HepG2 (cell line): ENCODE measurements around the gene KIAA1549. TPM values are rescaled to one million over a fixed set of nuclear protein-coding genes. Genes with fewer than 3 reads are reported as not detected.

Source experiments
- ATAC-seq: fragments of 200-7000 bp; cut with Tn5 transposase; 3 replicates; pipeline ENCODE4 v1.9.1; 2020; ENCODE audit warnings: mild to moderate bottlenecking, moderate library complexity
- BruUV-seq: library from RNA; stranded (reverse); fragments of 400-500 nt; replicated peaks from 2 replicates; lab custom pipeline; 2021; lab: Mats Ljungman, UMichigan
- CTCF ChIA-PET: fragments of 300-600 bp; formaldehyde crosslinking; extraction: SDS; loops from one replicate; lab custom pipeline; 2021; ENCODE audit warnings: low total read pairs, inconsistent platforms, low intra/inter-chr PET ratio; lab: Yijun Ruan, JAX
- POLR2A ChIA-PET: fragments of 350-600 bp; sonication (Branson Sonifier 250); formaldehyde crosslinking; loops from one replicate; lab custom pipeline; 2020; ENCODE audit warnings: antibody characterized with exemption, inconsistent platforms; lab: Yijun Ruan, JAX
- DNase-seq: peaks from one replicate; pipeline ENCODE4 v3.0.0-alpha.2; 2015; ENCODE audit warnings: low spot score
- FAIRE-seq: peaks from 3 replicates; lab custom pipeline; 2011; peaks lifted over from hg19 to GRCh38; lab: Jason Lieb, UNC
- H2AFZ ChIP-seq: one replicate; pipeline ENCODE4 v1.6.1; 2011; ENCODE audit warnings: low read length, inconsistent platforms
- H3K27ac ChIP-seq: fragments of 300-600 bp; 3 replicates; pipeline ENCODE4 v1.8.0; 2011; ENCODE audit warnings: mixed run types, mild to moderate bottlenecking, mixed read lengths, low read length, inconsistent platforms; ENCODE audit not compliant: insufficient read depth; ENCODE audit errors: extremely low read length
- H3K27me3 ChIP-seq, 2 experiments: fragments of 200-600 bp in 1 of 2; 2 replicates in 1 of 2; 3 replicates in 1 of 2; pipeline versions ENCODE4 v1.6.0 to v1.8.0; 2011; ENCODE audit warnings: low read length in 2 of 2, mild to moderate bottlenecking in 2 of 2, moderate library complexity in 2 of 2, inconsistent platforms in 1 of 2; ENCODE audit not compliant: insufficient read depth in 2 of 2, control insufficient read depth in 1 of 2
- H3K36me3 ChIP-seq, 2 experiments: fragments of 200-600 bp in 1 of 2; replicated peaks in 1 of 2; 2 replicates in 1 of 2; 3 replicates in 1 of 2; pipeline versions ENCODE4 v1.5.1 to v1.8.0; 2011; ENCODE audit warnings: low read length in 2 of 2, inconsistent platforms in 1 of 2; ENCODE audit not compliant: insufficient read depth in 2 of 2, control insufficient read depth in 1 of 2
- H3K4me1 ChIP-seq: 2 replicates; pipeline ENCODE4 v1.5.1; 2012; ENCODE audit warnings: low read length, inconsistent platforms; ENCODE audit not compliant: insufficient read depth
- H3K4me2 ChIP-seq: 2 replicates; pipeline ENCODE4 v1.6.0; 2011; ENCODE audit warnings: low read depth, low read length, inconsistent platforms
- H3K4me3 ChIP-seq, 3 experiments: fragments of 200-600 bp in 1 of 3; sonication (generic), shearing (Covaris generic) in 1 of 3; replicated peaks in 1 of 3; 2 replicates each; pipeline ENCODE4 v1.5.1; 2011 to 2016; ENCODE audit warnings: low read length in 3 of 3, inconsistent platforms in 2 of 3, low read depth in 2 of 3, mild to moderate bottlenecking in 2 of 3, control low read depth in 1 of 3, mixed read lengths in 1 of 3; ENCODE audit not compliant: insufficient read depth in 1 of 3
- H3K79me2 ChIP-seq: one replicate; pipeline ENCODE4 v1.6.1; 2011; ENCODE audit warnings: low read length, inconsistent platforms; ENCODE audit not compliant: insufficient read depth
- H3K9ac ChIP-seq: 2 replicates; pipeline ENCODE4 v1.6.0; 2011; ENCODE audit warnings: mild to moderate bottlenecking, low read depth, low read length, inconsistent platforms; ENCODE audit not compliant: insufficient read depth
- H3K9me3 ChIP-seq: 2 replicates; pipeline ENCODE4 v1.5.1; 2012; ENCODE audit warnings: mild to moderate bottlenecking, low read length
- H4K20me1 ChIP-seq: 2 replicates; pipeline ENCODE4 v1.6.0; 2011; ENCODE audit warnings: inconsistent platforms, mild to moderate bottlenecking, low read length, moderate library complexity; ENCODE audit not compliant: insufficient read depth
- HNF1B ChIP-seq: sonication (generic); formaldehyde crosslinking; IDR thresholded peaks from 2 replicates; pipeline ENCODE4 v1.5.1; 2020; ENCODE audit warnings: mild to moderate bottlenecking, moderate library complexity, missing genetic modification reagents
- KAT8 ChIP-seq: IDR thresholded peaks from 2 replicates; pipeline ENCODE4 v1.6.1; 2016; ENCODE audit warnings: missing genetic modification reagents, missing compliant biosample characterization
- KIAA2018 ChIP-seq: sonication (generic); formaldehyde crosslinking; IDR thresholded peaks from 2 replicates; pipeline ENCODE4 v1.5.0; 2020; ENCODE audit warnings: mild to moderate bottlenecking, missing genetic modification reagents, borderline replicate concordance
- KLF16 ChIP-seq, 2 experiments: sonication (generic) in 1 of 2; formaldehyde crosslinking in 1 of 2; IDR thresholded peaks; 2 replicates each; pipeline versions ENCODE4 v1.6.1 to v1.8.0; 2016 to 2023; ENCODE audit warnings: missing genetic modification reagents in 2 of 2, missing compliant biosample characterization in 1 of 2
- XRCC5 ChIP-seq: fragments of 200-400 bp; formaldehyde crosslinking; optimal IDR thresholded peaks from 2 replicates; pipeline ENCODE3; 2017; ENCODE audit warnings: mild to moderate bottlenecking, low read length
- ZIK1 ChIP-seq: sonication (generic); formaldehyde crosslinking; IDR thresholded peaks from 2 replicates; pipeline ENCODE4 v1.5.0; 2020; ENCODE audit warnings: mild to moderate bottlenecking, low read depth, missing genetic modification reagents, borderline replicate concordance
- ZNF333 ChIP-seq: sonication (generic); formaldehyde crosslinking; IDR thresholded peaks from 2 replicates; pipeline ENCODE4 v1.4.0; 2020; ENCODE audit warnings: mild to moderate bottlenecking, missing genetic modification reagents, borderline replicate concordance
- ZNF382 ChIP-seq: sonication (generic); formaldehyde crosslinking; IDR thresholded peaks from 2 replicates; pipeline ENCODE4 v1.5.0; 2020; ENCODE audit warnings: missing genetic modification reagents, mild to moderate bottlenecking, borderline replicate concordance
- ZNF558 ChIP-seq: sonication (generic); formaldehyde crosslinking; IDR thresholded peaks from 2 replicates; pipeline ENCODE4 v1.9.0; 2022; ENCODE audit warnings: mild to moderate bottlenecking, missing genetic modification reagents, borderline replicate concordance
- ZNF777 ChIP-seq: sonication (generic); formaldehyde crosslinking; IDR thresholded peaks from 2 replicates; pipeline ENCODE4 v1.4.0; 2020; ENCODE audit warnings: missing genetic modification reagents
- ZSCAN29 ChIP-seq: sonication (generic); formaldehyde crosslinking; conservative IDR thresholded peaks from 2 replicates; pipeline ENCODE4 v1.4.0; 2020; ENCODE audit warnings: mild to moderate bottlenecking, missing genetic modification reagents
- WGBS: methylation state at CpG from one replicate; pipeline ENCODE4 v1.1.6; 2017; ENCODE audit warnings: low lambda C conversion rate; 5-methylcytosine and 5-hydroxymethylcytosine counted together
- in situ Hi-C: cut with HindIII; loops from 2 replicates; pipeline ENCODE4 v1.10.0; 2017; ENCODE audit warnings: low pct_unique_long_range_greater_than_20kb; ENCODE audit not compliant: extremely low pct_ligation_motif_present
- intact Hi-C: fragments of 100-400 bp; cut with micrococcal nuclease; formaldehyde crosslinking; loops from one replicate; pipeline ENCODE4 v1.10.0; 2022; ENCODE audit not compliant: unreplicated experiment
- polyA plus RNA-seq, 8 experiments: library from polyadenylated mRNA; depleted of rRNA in 3 of 8; stranded (reverse) in 7 of 8; unstranded in 1 of 8; fragments of >200 nt; fragmentation: Illumina TruSeq in 4 of 8; extraction: Trizol in 4 of 8; gene quantifications; 2 replicates each; pipeline versions ENCODE4 v1.2.1 to v1.2.3, GENCODE V29; 2011 to 2016; ENCODE audit warnings: low read depth in 4 of 8, missing spikeins in 1 of 8, mixed read lengths in 1 of 8; ENCODE audit not compliant: insufficient read depth in 1 of 8
- total RNA-seq, 5 experiments: library from RNA; depleted of rRNA; stranded (reverse); fragments of >200 nt; fragmentation: Illumina TruSeq; extraction: Trizol; gene quantifications; 2 replicates each; pipeline ENCODE4 v1.2.3, GENCODE V29; 2016; ENCODE audit warnings: low read depth in 1 of 5

KIAA1549 gene
- total and polyA plus RNA-seq, 2 of the 13 experiments (the other 11 are each of a cell fraction or from before 2014, with no cell fraction given): 1.1 to 1.8 TPM

GRCh38 chr7:138957753-138958390 is 23.3 kb downstream of the KIAA1549 start:
- CTCF ChIA-PET: no interaction called here
- TF ChIP-seq ZNF382 (CRISPR knock-in tag) (no peak), ZNF333 (CRISPR knock-in tag) (no peak), ZNF558 (CRISPR knock-in tag) (no peak), KAT8 (CRISPR knock-in tag) (no peak), KIAA2018 (CRISPR knock-in tag) (no peak), XRCC5 (no peak), ZIK1 (CRISPR knock-in tag) (no peak), ZSCAN29 (CRISPR knock-in tag) (no peak), HNF1B (CRISPR knock-in tag) (no peak), KLF16 (CRISPR knock-in tag; IDR thresholded peaks at IDR 0.05) (no peak), ZNF777 (CRISPR knock-in tag) (no peak)

More at GRCh38 chr7:138957753-138958390, 23.3 kb downstream of the KIAA1549 start:
- H3K27ac ChIP-seq: no peak overlapping the region
- no TSS peak for BruUV-seq
- H3K4me3 ChIP-seq: no peak overlapping the region
- DNase-seq: no peak
- POLR2A ChIA-PET: no interaction called here
- in situ Hi-C loops (no loop called here), intact Hi-C loops (no loop called here)
- no peak overlapping the region for H2AFZ ChIP-seq
- no peak overlapping the region for H3K4me2 ChIP-seq
- no peaks in the 10 kb centered on the region for H3K79me2 ChIP-seq
- no peaks in the 10 kb centered on the region for H4K20me1 ChIP-seq
- FAIRE-seq: no peak
- H3K4me1 ChIP-seq: no peaks in the 10 kb centered on the region
- H3K27me3 ChIP-seq: no peaks in the 10 kb centered on the region
- no peaks in the 10 kb centered on the region for H3K36me3 ChIP-seq
- ATAC-seq: no peak
- H3K9me3 ChIP-seq: no peaks in the 10 kb centered on the region
- 91% methylated on average over 16 of the region's 16 CpGs for WGBS
- H3K9ac ChIP-seq: no peak overlapping the region
